OCI-LY7 (cell line): ENCODE results near the gene GPHN. TPM values are rescaled to one million over a fixed set of nuclear protein-coding genes. Genes with fewer than 3 reads are reported as not detected.

ENCODE experiments used
- BruUV-seq: library from RNA; stranded (reverse); fragments of 400-500 nt; replicated peaks from 2 replicates; lab custom pipeline; 2021; lab: Mats Ljungman, UMichigan
- CTCF ChIA-PET: fragments of 300-600 bp; sonication (Branson Sonifier 250); formaldehyde crosslinking; loops from one replicate; lab custom pipeline; 2022; ENCODE audit warnings: antibody characterized with exemption; ENCODE audit not compliant: unreplicated experiment; lab: Charles Lee
- POLR2A ChIA-PET: fragments of 300-600 bp; sonication (Branson Sonifier 250); formaldehyde crosslinking; loops from one replicate; lab custom pipeline; 2022; ENCODE audit warnings: antibody characterized with exemption; lab: Charles Lee
- DNase-seq: peaks from one replicate; pipeline ENCODE4 v3.0.0-alpha.2; 2015; ENCODE audit warnings: low spot score
- H2AFZ ChIP-seq: fragments of 200-600 bp; sonication (generic), shearing (Covaris generic); 2 replicates; pipeline ENCODE4 v1.6.1; 2014; ENCODE audit warnings: mild to moderate bottlenecking, antibody characterized with exemption, low read length, moderate library complexity
- H3K27ac ChIP-seq: fragments of 200-600 bp; sonication (generic); 2 replicates; pipeline ENCODE4 v1.5.1; 2014; ENCODE audit warnings: mixed run types, low read depth, mild to moderate bottlenecking, moderate library complexity, low read length, inconsistent platforms; ENCODE audit not compliant: poor library complexity, severe bottlenecking
- H3K36me3 ChIP-seq: fragments of 200-600 bp; sonication (generic); 2 replicates; pipeline ENCODE4 v1.6.1; 2014; ENCODE audit warnings: mild to moderate bottlenecking, antibody characterized with exemption, low read length, moderate library complexity, mixed read lengths; ENCODE audit not compliant: insufficient read depth
- H3K4me1 ChIP-seq: fragments of 200-600 bp; sonication (generic); 2 replicates; pipeline ENCODE4 v1.5.1; 2014; ENCODE audit warnings: mild to moderate bottlenecking, low read length; ENCODE audit not compliant: insufficient read depth, poor library complexity, severe bottlenecking
- H3K4me2 ChIP-seq: fragments of 200-600 bp; sonication (generic); 2 replicates; pipeline ENCODE4 v1.6.1; 2014; ENCODE audit warnings: mild to moderate bottlenecking, low read length
- H3K4me3 ChIP-seq: fragments of 200-600 bp; sonication (generic); 2 replicates; pipeline ENCODE4 v1.5.1; 2014; ENCODE audit warnings: mild to moderate bottlenecking, low read depth, low read length; ENCODE audit not compliant: poor library complexity, severe bottlenecking
- H3K79me2 ChIP-seq: fragments of 200-600 bp; sonication (generic); 2 replicates; pipeline ENCODE4 v1.6.1; 2016; ENCODE audit warnings: low read depth, mild to moderate bottlenecking, low read length, moderate library complexity, mixed read lengths; ENCODE audit not compliant: insufficient read depth
- H3K9me2 ChIP-seq: fragments of 200-600 bp; sonication (generic); 2 replicates; pipeline ENCODE4 v1.6.1; 2016; ENCODE audit warnings: mild to moderate bottlenecking, low read length, mixed read lengths; ENCODE audit not compliant: insufficient read depth
- H3K9me3 ChIP-seq: fragments of 200-600 bp; sonication (generic); 2 replicates; pipeline ENCODE4 v1.6.1; 2014; ENCODE audit warnings: mild to moderate bottlenecking, mixed run types, low read length, mixed read lengths
- H4K20me1 ChIP-seq: fragments of 200-600 bp; sonication (generic); 2 replicates; pipeline ENCODE4 v1.6.1; 2014; ENCODE audit warnings: mild to moderate bottlenecking, antibody characterized with exemption, low read length, moderate library complexity, mixed read lengths; ENCODE audit not compliant: insufficient read depth
- EZH2phosphoT487 ChIP-seq: fragments of 200-600 bp; sonication (generic); IDR thresholded peaks from 2 replicates; pipeline ENCODE4 v1.6.1; 2018; ENCODE audit warnings: low read depth, borderline replicate concordance, mild to moderate bottlenecking, mixed run types, antibody characterized with exemption, low read length, moderate library complexity, mixed read lengths
- intact Hi-C: fragments of 100-400 bp; cut with micrococcal nuclease; formaldehyde crosslinking; loops from one replicate; pipeline ENCODE4 v1.10.0; 2022; ENCODE audit not compliant: unreplicated experiment
- total RNA-seq, 2 experiments: library from RNA; depleted of rRNA in 1 of 2; stranded (reverse); fragments of >200 nt in 1 of 2; shearing (Covaris generic) in 1 of 2; gene quantifications; 2 replicates each; pipeline ENCODE4 v1.2.3, GENCODE V29; 2014 to 2022
- TF ChIP-seq, protein P1 (sequence below): fragments of 200-600 bp; sonication (generic); conservative IDR thresholded peaks from 2 replicates; pipeline ENCODE4 v1.5.1; 2014; ENCODE audit warnings: mild to moderate bottlenecking, antibody characterized with exemption, low read length, moderate library complexity, mixed read lengths

GPHN gene
- total RNA-seq, 2 experiments from 2014 or later: not detected

DNA sequence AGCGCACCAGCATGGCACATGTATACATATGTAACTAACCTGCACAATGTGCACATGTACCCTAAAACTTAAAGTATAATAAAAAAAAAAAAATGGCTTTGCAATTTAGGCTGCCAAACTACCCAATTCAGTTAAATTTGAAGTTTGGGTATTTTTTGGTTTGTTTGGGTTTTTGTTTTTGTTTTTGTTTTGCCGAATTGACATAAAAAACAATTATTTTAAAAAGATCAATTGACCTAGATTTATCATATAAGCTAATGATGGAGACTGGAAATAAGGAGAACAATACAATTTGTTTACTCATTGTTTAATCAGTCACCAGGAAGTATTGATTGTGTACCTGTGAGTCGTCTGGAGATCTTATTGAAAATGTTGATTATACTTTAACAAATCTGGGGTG is 619.2 kb downstream of the GPHN start:
- Histone ChIP-seq H3K27ac (no peak overlapping the region), H2AFZ (no peak overlapping the region), H3K4me1 (no peaks in the 10 kb centered on the region), H3K9me3 (no peaks in the 10 kb centered on the region), H3K4me2 (no peak overlapping the region), H3K36me3 (no peaks in the 10 kb centered on the region), H3K79me2 (no peaks in the 10 kb centered on the region), H3K9me2 (no peaks in the 10 kb centered on the region), H3K4me3 (no peak overlapping the region), H4K20me1 (no peaks in the 10 kb centered on the region)
- intact Hi-C loops: no loop called here
- ChIA-PET POLR2A (interaction anchor here (0.7 kb wide), 1 partner anchor 211 kb away, joined by 3 read pairs; no protein-coding TSS in a partner anchor), CTCF (no interaction called here)
- no peak for TF ChIP-seq EZH2phosphoT487
- TF ChIP-seq, protein P1, sequence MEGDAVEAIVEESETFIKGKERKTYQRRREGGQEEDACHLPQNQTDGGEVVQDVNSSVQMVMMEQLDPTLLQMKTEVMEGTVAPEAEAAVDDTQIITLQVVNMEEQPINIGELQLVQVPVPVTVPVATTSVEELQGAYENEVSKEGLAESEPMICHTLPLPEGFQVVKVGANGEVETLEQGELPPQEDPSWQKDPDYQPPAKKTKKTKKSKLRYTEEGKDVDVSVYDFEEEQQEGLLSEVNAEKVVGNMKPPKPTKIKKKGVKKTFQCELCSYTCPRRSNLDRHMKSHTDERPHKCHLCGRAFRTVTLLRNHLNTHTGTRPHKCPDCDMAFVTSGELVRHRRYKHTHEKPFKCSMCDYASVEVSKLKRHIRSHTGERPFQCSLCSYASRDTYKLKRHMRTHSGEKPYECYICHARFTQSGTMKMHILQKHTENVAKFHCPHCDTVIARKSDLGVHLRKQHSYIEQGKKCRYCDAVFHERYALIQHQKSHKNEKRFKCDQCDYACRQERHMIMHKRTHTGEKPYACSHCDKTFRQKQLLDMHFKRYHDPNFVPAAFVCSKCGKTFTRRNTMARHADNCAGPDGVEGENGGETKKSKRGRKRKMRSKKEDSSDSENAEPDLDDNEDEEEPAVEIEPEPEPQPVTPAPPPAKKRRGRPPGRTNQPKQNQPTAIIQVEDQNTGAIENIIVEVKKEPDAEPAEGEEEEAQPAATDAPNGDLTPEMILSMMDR: no peak
- no TSS peak for BruUV-seq
- no peak for DNase-seq

GRCh38 chr14:67129768-67130167 is 621.8 kb downstream of the GPHN start:
- Histone ChIP-seq H3K9me3 (no peaks in the 10 kb centered on the region), H3K4me2 (no peak overlapping the region), H3K36me3 (no peaks in the 10 kb centered on the region), H4K20me1 (no peaks in the 10 kb centered on the region), H3K27ac (no peak overlapping the region), H3K4me3 (no peak overlapping the region), H3K79me2 (no peaks in the 10 kb centered on the region), H3K9me2 (no peaks in the 10 kb centered on the region), H2AFZ (no peak overlapping the region), H3K4me1 (no peaks in the 10 kb centered on the region)
- ChIA-PET POLR2A (no interaction called here), CTCF (no interaction called here)
- no TSS peak for BruUV-seq
- intact Hi-C loops: no loop called here
- DNase-seq: no peak
- TF ChIP-seq, protein P1: no peak
- TF ChIP-seq EZH2phosphoT487: no peak

DNA sequence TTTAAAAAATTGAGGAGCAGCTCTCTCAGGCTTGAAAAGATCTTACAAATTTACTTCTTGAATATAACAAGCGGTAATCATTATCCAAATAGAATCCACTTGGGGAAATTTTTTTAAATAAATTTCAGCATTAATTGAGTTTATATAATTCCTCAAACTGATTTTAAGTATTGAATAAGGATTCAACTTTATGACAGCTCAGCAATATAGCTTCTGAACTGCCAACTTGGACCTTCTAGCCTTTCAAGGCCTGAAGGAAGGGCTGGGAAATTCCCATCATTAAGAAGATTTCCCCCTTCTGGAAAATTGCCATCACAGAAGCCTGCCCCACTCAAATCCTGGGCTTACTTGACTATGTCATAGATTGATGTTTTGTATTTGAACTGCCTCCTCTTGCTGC is 623.7 kb downstream of the GPHN start:
- no peak overlapping the region for H2AFZ ChIP-seq
- H3K4me1 ChIP-seq: no peaks in the 10 kb centered on the region
- no TSS peak for BruUV-seq
- ChIA-PET POLR2A (interaction anchor here (0.6 to 1.1 kb wide), 3 partner anchors 11 to 777 kb away, joined by 3 to 4 read pairs (median 3); no protein-coding TSS in a partner anchor), CTCF (no interaction called here)
- no peak overlapping the region for H3K4me3 ChIP-seq
- DNase-seq: no peak
- H3K79me2 ChIP-seq: no peaks in the 10 kb centered on the region
- no peaks in the 10 kb centered on the region for H3K9me3 ChIP-seq
- no peaks in the 10 kb centered on the region for H3K36me3 ChIP-seq
- TF ChIP-seq, protein P1: no peak
- TF ChIP-seq EZH2phosphoT487: no peak
- intact Hi-C loops: no loop called here
- no peaks in the 10 kb centered on the region for H4K20me1 ChIP-seq
- no peak overlapping the region for H3K4me2 ChIP-seq
- H3K27ac ChIP-seq: no peak overlapping the region
- H3K9me2 ChIP-seq: no peaks in the 10 kb centered on the region
